Neural progenitor cell (in vitro differentiated cells): ENCODE measurements around the gene RBM33. TPM values are rescaled to one million over a fixed set of nuclear protein-coding genes. Genes with fewer than 3 reads are reported as not detected.

Source experiments
- DNase-seq: peaks from one replicate; pipeline ENCODE4 v3.0.0-alpha.2; 2016; ENCODE audit warnings: low spot score
- H2AFZ ChIP-seq: fragments of 200-600 bp; sonication (generic); replicated peaks from 2 replicates; pipeline ENCODE4 v1.6.1; 2016; ENCODE audit warnings: antibody characterized with exemption
- H3F3A ChIP-seq: fragments of 200-600 bp; sonication (generic); 2 replicates; pipeline ENCODE4 v1.6.1; 2016; ENCODE audit warnings: antibody characterized with exemption, low read depth
- H3K27ac ChIP-seq: fragments of 200-600 bp; sonication (generic); 2 replicates; pipeline ENCODE4 v1.5.1; 2016; ENCODE audit warnings: mild to moderate bottlenecking
- H3K27me3 ChIP-seq: fragments of 200-600 bp; sonication (generic); 2 replicates; pipeline ENCODE4 v1.6.1; 2016; ENCODE audit warnings: mild to moderate bottlenecking, moderate library complexity
- H3K36me3 ChIP-seq: fragments of 200-600 bp; sonication (generic); 2 replicates; pipeline ENCODE4 v1.5.1; 2016
- H3K4me1 ChIP-seq: fragments of 200-600 bp; sonication (generic); 2 replicates; pipeline ENCODE4 v1.6.1; 2016; ENCODE audit warnings: mixed run types
- H3K4me2 ChIP-seq: fragments of 200-600 bp; sonication (generic); 2 replicates; pipeline ENCODE4 v1.6.1; 2016
- H3K4me3 ChIP-seq: fragments of 200-600 bp; sonication (generic); 2 replicates; pipeline ENCODE4 v1.5.1; 2016
- H3K79me2 ChIP-seq: fragments of 200-600 bp; sonication (generic); 2 replicates; pipeline ENCODE4 v1.6.1; 2016; ENCODE audit warnings: low read depth
- H3K9ac ChIP-seq: fragments of 200-600 bp; sonication (generic); 2 replicates; pipeline ENCODE4 v1.6.1; 2016
- H3K9me3 ChIP-seq: fragments of 200-600 bp; sonication (generic); 2 replicates; pipeline ENCODE4 v1.5.1; 2016; ENCODE audit warnings: low read depth
- H4K20me1 ChIP-seq: fragments of 200-600 bp; sonication (generic); 2 replicates; pipeline ENCODE4 v1.6.1; 2016; ENCODE audit warnings: low read depth
- H3K27ac Mint-ChIP-seq: 3 replicates; pipeline ENCODE4 v1.8.0; 2021; ENCODE audit warnings: mixed read lengths
- H3K27me3 Mint-ChIP-seq: 2 replicates; pipeline ENCODE4 v1.8.0; 2022; ENCODE audit warnings: low read depth, mild to moderate bottlenecking, inconsistent platforms, moderate library complexity, mixed read lengths; ENCODE audit not compliant: insufficient read depth
- H3K36me3 Mint-ChIP-seq: 3 replicates; pipeline ENCODE4 v1.8.0; 2021; ENCODE audit warnings: mixed read lengths
- H3K4me1 Mint-ChIP-seq: 3 replicates; pipeline ENCODE4 v1.8.0; 2021; ENCODE audit warnings: mixed read lengths
- H3K4me3 Mint-ChIP-seq: 3 replicates; pipeline ENCODE4 v1.8.0; 2021; ENCODE audit warnings: mild to moderate bottlenecking, moderate library complexity, mixed read lengths
- H3K9me3 Mint-ChIP-seq: 3 replicates; pipeline ENCODE4 v1.8.0; 2020; ENCODE audit warnings: mixed read lengths
- EZH2 ChIP-seq: fragments of 200-600 bp; sonication (generic); IDR thresholded peaks from 2 replicates; pipeline ENCODE4 v1.6.1; 2017; ENCODE audit warnings: antibody characterized with exemption, mild to moderate bottlenecking, moderate library complexity
- EZH2phosphoT487 ChIP-seq: fragments of 200-600 bp; sonication (generic); IDR thresholded peaks from 2 replicates; pipeline ENCODE4 v1.6.1; 2017; ENCODE audit warnings: antibody characterized with exemption
- total RNA-seq: library from RNA; depleted of rRNA; stranded (reverse); fragments of >200 nt; gene quantifications from 2 replicates; pipeline ENCODE4 v1.2.3, GENCODE V29; 2015; ENCODE audit warnings: low replicate concordance
- TF ChIP-seq, protein P1 (sequence below): fragments of 200-600 bp; sonication (generic); IDR thresholded peaks from 2 replicates; pipeline ENCODE4 v1.5.1; 2017; ENCODE audit warnings: antibody characterized with exemption, mild to moderate bottlenecking

The RBM33 gene
- total RNA-seq, 1 donor from 2014 or later = 48.6 TPM

DNA sequence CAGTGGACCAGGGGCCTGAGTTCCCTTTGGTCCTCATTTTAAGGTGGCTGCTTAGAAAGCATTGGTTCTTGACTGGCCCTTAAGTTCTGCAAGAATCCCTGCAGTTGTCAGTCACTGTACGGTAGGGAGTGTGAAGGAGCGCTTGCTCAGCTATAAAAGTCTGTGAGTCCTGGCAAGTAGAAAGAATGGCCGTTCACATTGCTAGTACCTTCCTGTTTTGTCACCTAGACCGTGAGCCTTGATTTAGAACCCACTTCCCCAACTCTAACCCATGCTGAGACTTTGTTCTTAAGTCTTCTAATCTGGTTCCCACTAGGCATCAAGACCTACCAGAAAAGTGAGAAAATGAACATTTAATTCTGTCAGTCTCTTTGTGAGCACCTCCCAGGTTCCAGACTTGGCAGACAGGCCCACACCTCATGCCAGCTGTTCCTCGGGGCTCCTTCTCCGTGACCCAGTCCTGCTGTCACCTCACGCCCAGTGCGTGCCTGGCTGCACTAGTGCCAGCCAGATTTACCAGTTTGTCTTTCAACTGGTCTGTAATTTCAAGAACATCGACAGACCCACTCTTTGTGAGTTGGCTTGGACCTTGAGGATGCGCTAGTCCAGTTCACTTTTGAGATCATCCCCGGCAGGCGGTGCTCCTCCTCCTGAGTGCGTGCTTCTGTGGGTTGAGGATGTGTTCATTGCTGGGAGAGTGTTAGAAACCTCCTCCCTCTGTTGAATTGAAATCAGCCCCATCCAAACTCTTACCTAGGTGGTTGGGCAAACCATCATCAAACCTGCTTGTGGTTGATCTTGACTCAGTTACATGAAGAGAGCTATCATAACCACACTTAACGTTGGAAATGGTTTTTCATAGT is 89.4 kb downstream of the RBM33 start:
- no peak overlapping the region for H3K4me3 Mint-ChIP-seq
- Histone ChIP-seq H3K9me3 (no peaks in the 10 kb centered on the region), H4K20me1 (peaks cover 82% of the 10 kb centered on the region), H3K27me3 (no peaks in the 10 kb centered on the region), H3F3A (peaks cover 3% of the 10 kb centered on the region), H3K4me1 (no peaks in the 10 kb centered on the region), H3K9ac (no peak overlapping the region), H2AFZ (no peak overlapping the region), H3K36me3 (peaks cover 9% of the 10 kb centered on the region), H3K4me2 (no peak overlapping the region), H3K4me3 (no peak overlapping the region), H3K27ac (no peak overlapping the region), H3K79me2 (peaks cover 39% of the 10 kb centered on the region)
- H3K27ac Mint-ChIP-seq = no peak overlapping the region
- H3K27me3 Mint-ChIP-seq = no peaks in the 10 kb centered on the region
- no peak for TF ChIP-seq EZH2
- TF ChIP-seq, protein P1, sequence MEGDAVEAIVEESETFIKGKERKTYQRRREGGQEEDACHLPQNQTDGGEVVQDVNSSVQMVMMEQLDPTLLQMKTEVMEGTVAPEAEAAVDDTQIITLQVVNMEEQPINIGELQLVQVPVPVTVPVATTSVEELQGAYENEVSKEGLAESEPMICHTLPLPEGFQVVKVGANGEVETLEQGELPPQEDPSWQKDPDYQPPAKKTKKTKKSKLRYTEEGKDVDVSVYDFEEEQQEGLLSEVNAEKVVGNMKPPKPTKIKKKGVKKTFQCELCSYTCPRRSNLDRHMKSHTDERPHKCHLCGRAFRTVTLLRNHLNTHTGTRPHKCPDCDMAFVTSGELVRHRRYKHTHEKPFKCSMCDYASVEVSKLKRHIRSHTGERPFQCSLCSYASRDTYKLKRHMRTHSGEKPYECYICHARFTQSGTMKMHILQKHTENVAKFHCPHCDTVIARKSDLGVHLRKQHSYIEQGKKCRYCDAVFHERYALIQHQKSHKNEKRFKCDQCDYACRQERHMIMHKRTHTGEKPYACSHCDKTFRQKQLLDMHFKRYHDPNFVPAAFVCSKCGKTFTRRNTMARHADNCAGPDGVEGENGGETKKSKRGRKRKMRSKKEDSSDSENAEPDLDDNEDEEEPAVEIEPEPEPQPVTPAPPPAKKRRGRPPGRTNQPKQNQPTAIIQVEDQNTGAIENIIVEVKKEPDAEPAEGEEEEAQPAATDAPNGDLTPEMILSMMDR = no peak
- no peak for TF ChIP-seq EZH2phosphoT487
- H3K9me3 Mint-ChIP-seq = no peaks in the 10 kb centered on the region
- H3K36me3 Mint-ChIP-seq = peaks cover 7% of the 10 kb centered on the region
- H3K4me1 Mint-ChIP-seq = peaks cover 4% of the 10 kb centered on the region
- no peak for DNase-seq

DNA sequence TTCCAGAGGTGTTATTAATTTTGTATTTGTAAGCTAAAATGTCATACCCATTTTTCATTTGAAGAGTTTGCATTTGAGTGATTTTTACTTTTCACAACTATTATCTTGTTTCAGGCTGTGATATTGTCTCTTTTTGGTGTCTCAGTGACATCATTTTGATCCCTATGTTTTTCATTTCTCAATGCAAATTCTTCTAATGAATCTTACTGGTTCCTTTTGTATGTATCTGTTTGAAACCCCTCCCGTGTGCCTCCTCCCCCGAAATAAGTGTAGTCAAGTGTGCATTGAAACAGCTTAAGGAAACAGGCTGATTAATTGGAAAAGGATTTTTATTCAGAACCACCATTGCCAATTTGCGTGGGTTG is 90.0 kb downstream of the RBM33 start:
- Histone ChIP-seq H3K79me2 (peaks cover 42% of the 10 kb centered on the region), H3K27me3 (no peaks in the 10 kb centered on the region), H3K4me2 (no peak overlapping the region), H4K20me1 (peaks cover 85% of the 10 kb centered on the region), H3K36me3 (peaks cover 9% of the 10 kb centered on the region), H3F3A (peaks cover 3% of the 10 kb centered on the region), H3K4me3 (no peak overlapping the region), H3K9ac (no peak overlapping the region), H2AFZ (no peak overlapping the region), H3K4me1 (no peaks in the 10 kb centered on the region), H3K9me3 (no peaks in the 10 kb centered on the region), H3K27ac (no peak overlapping the region)
- TF ChIP-seq EZH2 (no peak), EZH2phosphoT487 (no peak)
- TF ChIP-seq, protein P1 = no peak
- Mint-ChIP-seq H3K4me3 (no peak overlapping the region), H3K27ac (no peak overlapping the region), H3K27me3 (no peaks in the 10 kb centered on the region), H3K9me3 (no peaks in the 10 kb centered on the region), H3K36me3 (peaks cover 7% of the 10 kb centered on the region), H3K4me1 (peaks cover 4% of the 10 kb centered on the region)
- DNase-seq = no peak

DNA sequence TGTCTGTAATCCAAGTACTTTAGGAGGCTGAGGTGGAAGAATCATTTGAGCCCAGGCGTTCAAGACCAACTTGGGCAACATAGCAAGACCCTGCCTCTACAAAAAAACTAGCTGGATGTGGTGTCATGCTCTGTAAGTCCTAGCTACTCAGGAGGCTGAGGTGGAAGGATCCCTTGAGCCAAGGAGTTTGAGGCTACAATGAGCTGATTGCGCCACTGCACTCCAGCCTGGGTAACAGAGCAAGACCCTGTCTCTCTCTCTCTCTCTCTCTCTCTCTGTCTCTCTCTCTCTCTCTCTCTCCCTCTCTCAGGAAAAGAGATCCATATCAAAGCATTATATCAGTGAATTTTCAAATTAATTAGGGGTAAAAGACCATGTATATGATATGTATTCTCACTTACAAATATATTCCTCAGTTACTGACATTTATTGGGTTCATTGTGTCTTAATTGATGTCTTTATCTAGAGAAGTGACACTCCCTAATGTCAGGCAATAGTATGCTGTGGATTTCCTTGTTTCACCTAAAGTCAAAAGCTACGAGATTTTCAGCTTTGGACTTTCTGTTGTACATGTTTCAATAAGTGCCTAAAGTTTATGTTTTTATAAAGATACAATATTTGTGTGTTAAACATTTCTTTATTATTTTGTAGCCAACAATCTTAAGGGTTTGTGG is 91.1 kb downstream of the RBM33 start:
- Histone ChIP-seq H3K4me3 (no peak overlapping the region), H2AFZ (no peak overlapping the region), H3K36me3 (peaks cover 15% of the 10 kb centered on the region), H3K79me2 (peaks cover 43% of the 10 kb centered on the region), H3K9ac (no peak overlapping the region), H3K4me1 (no peaks in the 10 kb centered on the region), H3K4me2 (no peak overlapping the region), H4K20me1 (peaks cover 82% of the 10 kb centered on the region), H3K27ac (peak overlapping the region; percentile 43), H3K27me3 (no peaks in the 10 kb centered on the region), H3K9me3 (no peaks in the 10 kb centered on the region), H3F3A (peaks cover 3% of the 10 kb centered on the region)
- no peak for DNase-seq
- H3K9me3 Mint-ChIP-seq = no peaks in the 10 kb centered on the region
- no peaks in the 10 kb centered on the region for H3K27me3 Mint-ChIP-seq
- peaks cover 10% of the 10 kb centered on the region for H3K36me3 Mint-ChIP-seq
- no peak overlapping the region for H3K4me3 Mint-ChIP-seq
- TF ChIP-seq, protein P1 = no peak
- no peak for TF ChIP-seq EZH2
- no peak for TF ChIP-seq EZH2phosphoT487
- no peak overlapping the region for H3K27ac Mint-ChIP-seq
- peaks cover 4% of the 10 kb centered on the region for H3K4me1 Mint-ChIP-seq
